ENCODE measurements around the gene CNOT10.

The CNOT10 gene

GRCh38 chr3:32685543-32686185, 676 bp downstream of the CNOT10 start:
- H3K4me3 ChIP-seq (ENCODE audit: low read depth, low read length), result peak overlapping the region; percentile 93
- no peaks in the 10 kb centered on the region for H3K27me3 ChIP-seq (replicated peaks)
- peak; percentile 14 for DNase-seq
- in situ Hi-C loops (cut with HindIII; ENCODE audit: low pct_ligation_motif_present, low sequenced_read_pairs), result no loop called here
- peak overlapping the region; percentile 80 for H3K27ac ChIP-seq
- TF ChIP-seq CTCF (IDR thresholded peaks at IDR 0.05; ENCODE audit: low read depth, low read length, missing control alignments), result no peak
- H3K36me3 ChIP-seq (replicated peaks), result no peaks in the 10 kb centered on the region

- H3K27ac ChIP-seq, result no peak overlapping the region
- no peak overlapping the region for H3K4me3 ChIP-seq (ENCODE audit: low read depth, low read length)
- in situ Hi-C loops (cut with HindIII; ENCODE audit: low pct_ligation_motif_present, low sequenced_read_pairs), result no loop called here
These were observed 1.7 kb downstream of the CNOT10 start for GRCh38 chr3:32686713-32687112.

GRCh38 chr3:32691847-32692246, 6.9 kb downstream of the CNOT10 start:
- Histone ChIP-seq H3K4me3 (ENCODE audit: low read depth, low read length) (no peak overlapping the region), H3K27me3 (replicated peaks) (no peaks in the 10 kb centered on the region), H3K36me3 (replicated peaks) (no peaks in the 10 kb centered on the region), H3K27ac (no peak overlapping the region)
- no peak for DNase-seq
- TF ChIP-seq CTCF (IDR thresholded peaks at IDR 0.05; ENCODE audit: low read depth, low read length, missing control alignments), result no peak
- in situ Hi-C loops (cut with HindIII; ENCODE audit: low pct_ligation_motif_present, low sequenced_read_pairs), result no loop called here

More at GRCh38 chr3:32686713-32687112, 1.7 kb downstream of the CNOT10 start:
- TF ChIP-seq CTCF (IDR thresholded peaks at IDR 0.05; ENCODE audit: low read depth, low read length, missing control alignments), result no peak
- no peaks in the 10 kb centered on the region for H3K27me3 ChIP-seq (replicated peaks)
- DNase-seq, result no peak
- no peaks in the 10 kb centered on the region for H3K36me3 ChIP-seq (replicated peaks)

- Histone ChIP-seq H3K4me3 (ENCODE audit: low read depth, low read length) (no peak overlapping the region), H3K36me3 (replicated peaks) (no peaks in the 10 kb centered on the region), H3K27ac (no peak overlapping the region), H3K27me3 (replicated peaks) (no peaks in the 10 kb centered on the region)
- no peak for TF ChIP-seq CTCF (IDR thresholded peaks at IDR 0.05; ENCODE audit: low read depth, low read length, missing control alignments)
- in situ Hi-C loops (cut with HindIII; ENCODE audit: low pct_ligation_motif_present, low sequenced_read_pairs), result no loop called here
- no peak for DNase-seq
These were observed 11.5 kb downstream of the CNOT10 start for GRCh38 chr3:32696523-32696922.

GRCh38 chr3:32698506-32698905, 13.5 kb downstream of the CNOT10 start:
- H3K4me3 ChIP-seq (ENCODE audit: low read depth, low read length), result no peak overlapping the region
- no peaks in the 10 kb centered on the region for H3K36me3 ChIP-seq (replicated peaks)
- no peaks in the 10 kb centered on the region for H3K27me3 ChIP-seq (replicated peaks)
- in situ Hi-C loops (cut with HindIII; ENCODE audit: low pct_ligation_motif_present, low sequenced_read_pairs), result no loop called here
- no peak overlapping the region for H3K27ac ChIP-seq
- DNase-seq, result no peak
- TF ChIP-seq CTCF (IDR thresholded peaks at IDR 0.05; ENCODE audit: low read depth, low read length, missing control alignments), result no peak

GRCh38 chr3:32699429-32699828, 14.4 kb downstream of the CNOT10 start:
- in situ Hi-C loops (cut with HindIII; ENCODE audit: low pct_ligation_motif_present, low sequenced_read_pairs), result no loop called here
- no peaks in the 10 kb centered on the region for H3K27me3 ChIP-seq (replicated peaks)
- H3K27ac ChIP-seq, result no peak overlapping the region
- no peak overlapping the region for H3K4me3 ChIP-seq (ENCODE audit: low read depth, low read length)
- H3K36me3 ChIP-seq (replicated peaks), result no peaks in the 10 kb centered on the region
- TF ChIP-seq CTCF (IDR thresholded peaks at IDR 0.05; ENCODE audit: low read depth, low read length, missing control alignments), result no peak
- no peak for DNase-seq

All from brain microvascular endothelial cell (primary cell).